Prostate gland (tissue), 2 donors: ENCODE measurements around the gene DGKE. TPM values are rescaled to one million over a fixed set of nuclear protein-coding genes. Genes with fewer than 3 reads are reported as not detected.
A peak's percentile ranks its signal among the peaks of the same experiment; 100 is the strongest.

Experiments
- DNase-seq: peaks from one replicate; pipeline ENCODE4 v3.0.0-alpha.2; 2019; ENCODE audit warnings: low spot score
- H3K27ac ChIP-seq, 2 donors: fragments of 200-600 bp; sonication (generic); 2 replicates each; pipeline ENCODE4 v1.5.1; 2017 to 2019
- H3K27me3 ChIP-seq: fragments of 200-600 bp; sonication (generic); replicated peaks from 2 replicates; pipeline ENCODE4 v1.5.1; 2019; ENCODE audit not compliant: insufficient read depth
- H3K36me3 ChIP-seq, 2 donors: fragments of 200-600 bp; sonication (generic); 1 replicate in 1 of 2; 2 replicates in 1 of 2; pipeline versions ENCODE4 v1.5.1 to v1.8.1; 2017 to 2019
- H3K4me1 ChIP-seq: fragments of 200-600 bp; sonication (generic); replicated peaks from 2 replicates; pipeline ENCODE4 v1.5.1; 2019
- H3K4me3 ChIP-seq, 2 donors: fragments of 200-600 bp; sonication (generic); 2 replicates each; pipeline ENCODE4 v1.5.1; 2017 to 2019
- H3K9me3 ChIP-seq: fragments of 200-600 bp; sonication (generic); 2 replicates; pipeline ENCODE4 v1.5.1; 2017
- POLR2A ChIP-seq: fragments of 450-650 bp; IDR thresholded peaks from one replicate; pipeline ENCODE4 v1.6.1; 2016; ENCODE audit warnings: antibody characterized with exemption, mild to moderate bottlenecking
- POLR2AphosphoS5 ChIP-seq: sonication (generic); formaldehyde crosslinking; IDR thresholded peaks from one replicate; pipeline ENCODE4 v1.6.1; 2017; ENCODE audit warnings: antibody characterized with exemption
- WGBS: methylation state at CpG from one replicate; pipeline ENCODE4 v1.1.5; 2018; 5-methylcytosine and 5-hydroxymethylcytosine counted together
- intact Hi-C: fragments of 100-400 bp; cut with DNase I; formaldehyde crosslinking; loops from one replicate; pipeline ENCODE4 v1.14.2; 2022
- total RNA-seq, 2 donors: library from RNA; depleted of rRNA; stranded (reverse); fragments of >200 nt; gene quantifications; one replicate each; pipeline ENCODE4 v1.1.0, GENCODE V29; 2016
- TF ChIP-seq, protein P1 (sequence below), 4 experiments: fragments of 200-600 bp in 2 of 4; fragments of 450-650 bp in 2 of 4; sonication (generic) in 2 of 4; IDR thresholded peaks; 1 replicate in 3 of 4; 2 replicates in 1 of 4; pipeline ENCODE4 v1.5.1; 2016 to 2019; ENCODE audit warnings: antibody characterized with exemption in 4 of 4, mild to moderate bottlenecking in 2 of 4, moderate library complexity in 2 of 4

Gene DGKE
- total RNA-seq, 2 donors from 2014 or later = 7.7 to 13.3 TPM

DNA sequence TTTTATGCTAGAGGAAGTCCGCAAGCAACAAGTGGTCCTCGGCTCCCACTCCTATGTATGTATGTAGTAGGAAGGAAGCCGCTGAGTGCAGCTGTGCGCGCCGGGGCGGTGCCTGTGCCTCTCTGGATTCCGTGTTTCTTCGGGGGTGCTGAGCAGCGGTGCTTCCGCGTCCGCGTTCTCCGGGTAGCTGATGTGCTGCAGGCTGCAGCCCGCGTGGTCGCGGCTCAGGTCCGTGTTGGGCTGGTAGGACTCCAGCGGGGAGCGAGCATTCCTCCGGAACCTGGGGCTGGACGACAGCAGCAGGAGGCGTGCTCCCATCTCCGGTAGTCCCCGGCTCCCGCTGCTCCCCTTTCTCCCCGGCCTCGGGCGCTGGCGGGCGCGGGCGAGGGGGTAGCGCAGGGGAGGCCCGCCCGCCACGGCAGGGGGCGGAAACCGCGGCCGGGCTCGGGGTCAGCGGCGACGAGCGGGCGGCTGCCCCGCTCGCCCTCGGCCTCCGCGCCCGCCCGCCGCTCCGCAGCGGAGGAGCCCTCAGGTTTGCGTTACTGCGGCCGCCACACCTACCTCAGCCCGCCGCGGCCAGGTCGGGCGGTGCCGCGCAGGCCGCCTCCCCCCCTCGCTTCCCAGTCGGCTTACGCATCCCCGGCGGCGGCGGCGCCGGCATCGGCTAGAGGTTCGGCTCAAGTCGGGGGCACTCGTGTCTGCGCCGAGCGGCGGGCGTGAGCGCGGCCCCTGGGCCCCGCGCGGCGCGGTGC is 718 bp upstream of the DGKE start:
- Histone ChIP-seq H3K4me1 (no peaks in the 10 kb centered on the region), H3K4me3 (peak overlapping the region; percentile 67 to 79), H3K9me3 (no peaks in the 10 kb centered on the region), H3K27me3 (no peaks in the 10 kb centered on the region), H3K27ac (peak overlapping the region; percentile 91 to 95), H3K36me3 (no peaks in the 10 kb centered on the region)
- peak; percentile 12 for TF ChIP-seq POLR2A
- TF ChIP-seq, protein P1, sequence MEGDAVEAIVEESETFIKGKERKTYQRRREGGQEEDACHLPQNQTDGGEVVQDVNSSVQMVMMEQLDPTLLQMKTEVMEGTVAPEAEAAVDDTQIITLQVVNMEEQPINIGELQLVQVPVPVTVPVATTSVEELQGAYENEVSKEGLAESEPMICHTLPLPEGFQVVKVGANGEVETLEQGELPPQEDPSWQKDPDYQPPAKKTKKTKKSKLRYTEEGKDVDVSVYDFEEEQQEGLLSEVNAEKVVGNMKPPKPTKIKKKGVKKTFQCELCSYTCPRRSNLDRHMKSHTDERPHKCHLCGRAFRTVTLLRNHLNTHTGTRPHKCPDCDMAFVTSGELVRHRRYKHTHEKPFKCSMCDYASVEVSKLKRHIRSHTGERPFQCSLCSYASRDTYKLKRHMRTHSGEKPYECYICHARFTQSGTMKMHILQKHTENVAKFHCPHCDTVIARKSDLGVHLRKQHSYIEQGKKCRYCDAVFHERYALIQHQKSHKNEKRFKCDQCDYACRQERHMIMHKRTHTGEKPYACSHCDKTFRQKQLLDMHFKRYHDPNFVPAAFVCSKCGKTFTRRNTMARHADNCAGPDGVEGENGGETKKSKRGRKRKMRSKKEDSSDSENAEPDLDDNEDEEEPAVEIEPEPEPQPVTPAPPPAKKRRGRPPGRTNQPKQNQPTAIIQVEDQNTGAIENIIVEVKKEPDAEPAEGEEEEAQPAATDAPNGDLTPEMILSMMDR (IDR thresholded peaks at IDR 0.05) = peak in 1 of 4 experiments; percentile 18
- TF ChIP-seq POLR2AphosphoS5 = no peak
- peak; percentile 25 for DNase-seq
- 2% methylated on average over 44 of the region's 95 CpGs for WGBS
- intact Hi-C loops = loop anchor here (5.0 kb wide), 1 partner anchor 79 kb away; the partner anchor contains the start of gene TRIM25

DNA sequence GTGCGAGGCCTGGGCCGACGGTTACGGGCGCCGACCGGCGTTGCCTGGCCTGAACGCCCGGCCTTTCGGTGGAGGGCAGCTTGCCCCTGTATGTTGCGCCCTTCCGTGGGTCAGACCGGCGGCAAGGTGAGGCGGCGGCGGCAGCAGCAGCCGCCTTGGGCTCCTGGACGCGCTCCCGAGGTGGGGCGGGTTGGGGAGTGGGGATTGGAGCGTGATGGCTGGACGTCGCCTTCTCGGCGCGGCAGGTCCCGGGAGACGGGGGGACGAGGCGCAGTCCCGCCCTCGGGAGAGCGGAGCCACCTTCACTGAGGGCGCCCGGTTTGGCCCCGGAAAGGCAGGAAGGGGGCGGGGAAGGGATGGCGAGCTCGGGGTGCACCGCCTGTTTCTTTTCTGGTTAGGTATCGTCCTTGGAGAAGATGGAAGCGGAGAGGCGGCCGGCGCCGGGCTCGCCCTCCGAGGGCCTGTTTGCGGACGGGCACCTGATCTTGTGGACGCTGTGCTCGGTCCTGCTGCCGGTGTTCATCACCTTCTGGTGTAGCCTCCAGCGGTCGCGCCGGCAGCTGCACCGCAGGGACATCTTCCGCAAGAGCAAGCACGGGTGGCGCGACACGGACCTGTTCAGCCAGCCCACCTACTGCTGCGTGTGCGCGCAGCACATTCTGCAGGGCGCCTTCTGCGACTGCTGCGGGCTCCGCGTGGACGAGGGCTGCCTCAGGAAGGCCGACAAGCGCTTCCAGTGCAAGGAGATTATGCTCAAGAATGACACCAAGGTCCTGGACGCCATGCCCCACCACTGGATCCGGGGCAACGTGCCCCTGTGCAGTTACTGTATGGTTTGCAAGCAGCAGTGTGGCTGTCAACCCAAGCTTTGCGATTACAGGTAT is 671 bp downstream of the DGKE start:
- Histone ChIP-seq H3K9me3 (no peaks in the 10 kb centered on the region), H3K36me3 (no peaks in the 10 kb centered on the region), H3K4me1 (no peaks in the 10 kb centered on the region), H3K27ac (peak overlapping the region; percentile 91 to 95), H3K27me3 (no peaks in the 10 kb centered on the region), H3K4me3 (peak overlapping the region; percentile 67 to 79)
- TF ChIP-seq POLR2A (no peak), POLR2AphosphoS5 (no peak)
- TF ChIP-seq, protein P1 (IDR thresholded peaks at IDR 0.05) = peak in 2 of 4 experiments; percentile 40 to 48
- DNase-seq = peak; percentile 56
- intact Hi-C loops = loop anchor here (5.0 kb wide), 1 partner anchor 78 kb away; the partner anchor contains the start of gene TRIM25
- WGBS = 6% methylated on average over 56 of the region's 81 CpGs

DNA sequence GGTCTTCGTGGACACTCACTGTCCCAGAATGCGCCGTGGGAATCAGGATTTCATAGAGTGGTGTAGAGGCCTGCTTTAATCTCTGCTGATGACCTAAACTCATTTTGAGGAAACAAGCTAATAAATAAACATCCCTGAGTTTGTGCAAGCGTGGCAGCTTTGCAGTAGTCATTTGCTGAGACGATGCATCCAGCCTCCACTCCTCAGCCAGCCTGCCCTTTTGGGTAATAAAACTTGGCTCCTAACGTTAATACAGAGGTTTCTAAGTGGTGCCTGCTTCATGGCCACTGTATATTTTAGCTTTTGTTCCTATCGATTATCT is 1.3 kb downstream of the DGKE start:
- Histone ChIP-seq H3K36me3 (no peaks in the 10 kb centered on the region), H3K9me3 (no peaks in the 10 kb centered on the region), H3K27me3 (no peaks in the 10 kb centered on the region), H3K27ac (peak overlapping the region; percentile 91 to 95), H3K4me1 (no peaks in the 10 kb centered on the region), H3K4me3 (peak overlapping the region; percentile 67 to 79)
- WGBS = 50% methylated on average over 7 of the region's 7 CpGs
- intact Hi-C loops = no loop called here
- DNase-seq = no peak
- no peak for TF ChIP-seq POLR2AphosphoS5
- TF ChIP-seq POLR2A = no peak
- TF ChIP-seq, protein P1 (IDR thresholded peaks at IDR 0.05) = no peak

DNA sequence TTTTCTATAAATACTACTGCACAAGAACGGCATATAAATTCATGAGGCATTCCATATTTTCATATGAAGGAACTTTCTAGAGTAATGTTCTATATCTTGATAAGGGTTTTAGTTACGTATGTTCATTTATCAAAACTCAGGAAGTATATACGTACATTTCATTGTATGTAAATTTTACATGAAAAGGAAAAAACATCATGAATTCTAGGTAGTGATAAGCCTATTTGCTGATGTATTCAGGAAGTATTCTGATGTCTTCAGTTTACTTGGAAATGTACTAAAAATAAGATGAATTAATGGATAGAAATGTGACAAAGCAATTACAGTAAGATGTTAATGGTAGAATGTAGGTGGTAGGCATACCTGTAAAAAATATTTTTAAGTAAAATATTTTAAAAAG is 4.7 kb downstream of the DGKE start:
- Histone ChIP-seq H3K9me3 (no peaks in the 10 kb centered on the region), H3K27ac (no peak overlapping the region), H3K36me3 (no peaks in the 10 kb centered on the region), H3K4me1 (no peaks in the 10 kb centered on the region), H3K27me3 (no peaks in the 10 kb centered on the region), H3K4me3 (no peak overlapping the region)
- TF ChIP-seq, protein P1 (IDR thresholded peaks at IDR 0.05) = no peak
- TF ChIP-seq POLR2A (no peak), POLR2AphosphoS5 (no peak)
- WGBS = 90% methylated on average over 3 of the region's 3 CpGs
- no peak for DNase-seq
- intact Hi-C loops = no loop called here
